Nasal cavity respiratory epithelium epithelial cell of viscerocranial mucosa (primary cell): ENCODE results near the gene RNF166. TPM values are rescaled to one million over a fixed set of nuclear protein-coding genes. Genes with fewer than 3 reads are reported as not detected.

ENCODE experiments used
- total RNA-seq: library from RNA; depleted of rRNA; stranded (reverse); fragments of >200 nt; gene quantifications from 2 replicates; pipeline ENCODE4 v1.2.3, GENCODE V29; 2014

The RNF166 gene
- total RNA-seq: 7.0 and 9.6 TPM in 2 replicates

GRCh38 chr16:88706229-88706964, at the start of gene RNF166, which contains the start of gene CTU2:
RNF166 (minus strand) TSS chr16:88706408; CDS start chr16:88706325, 83 bp downstream.
CTU2 (plus strand) TSS chr16:88706503; CDS start chr16:88706531, 28 bp downstream.

GRCh38 chr16:88686439-88687253, 19.6 kb downstream of the RNF166 start, which contains the start of gene SNAI3:
SNAI3 (minus strand) TSS chr16:88686507; CDS start chr16:88686406, 101 bp downstream.

GRCh38 chr16:88662843-88663606, 43.2 kb downstream of the RNF166 start, which contains the start of gene MVD:
MVD (minus strand) TSS chr16:88663091; CDS start chr16:88663080, 11 bp downstream.

GRCh38 chr16:88650749-88651275, 55.4 kb downstream of the RNF166 start, which contains the start of gene CYBA:
CYBA (minus strand) TSS chr16:88651053; CDS start chr16:88651013, 40 bp downstream.

Other genes starting within 250 kb of the RNF166 start
- gene ZC3H18, start 136.0 kb downstream of the RNF166 start, total RNA-seq: 15.4 and 23.5 TPM in 2 replicates
- not detected in 2 replicates for gene IL17C, start 67.8 kb downstream of the RNF166 start, total RNA-seq
- 68.4 and 105 TPM in 2 replicates for gene CYBA, start 55.4 kb downstream of the RNF166 start, total RNA-seq
- gene MVD, start 43.3 kb downstream of the RNF166 start, total RNA-seq: 40.2 and 42.0 TPM in 2 replicates
- gene SNAI3, start 19.9 kb downstream of the RNF166 start, total RNA-seq: under 0.01 TPM in 1 of 2 replicates, not detected in the other
- gene CTU2, start 95 bp upstream of the RNF166 start, total RNA-seq: 13.2 and 24.9 TPM in 2 replicates
- gene PIEZO1, start 78.8 kb upstream of the RNF166 start, total RNA-seq: 120 and 405 TPM in 2 replicates
- 0.14 and 1.0 TPM in 2 replicates for gene CDT1, start 97.4 kb upstream of the RNF166 start, total RNA-seq
- 82.0 and 82.1 TPM in 2 replicates for gene APRT, start 105.5 kb upstream of the RNF166 start, total RNA-seq
- 16.4 and 45.8 TPM in 2 replicates for gene GALNS, start 150.5 kb upstream of the RNF166 start, total RNA-seq
- 31.3 and 45.5 TPM in 2 replicates for gene TRAPPC2L, start 150.7 kb upstream of the RNF166 start, total RNA-seq
- gene PABPN1L, start 160.3 kb upstream of the RNF166 start, total RNA-seq: not detected in 2 replicates